Stimulated activated naive CD8-positive, alpha-beta T cell treated with anti-CD3 and anti-CD28 coated beads, Interleukin-15, Interleukin-2, amounts not matched to agents 100 ng/mL and 50 ng/mL, for 24 hours (primary cell): ENCODE data around the gene SUGCT.
"Not testable (repeated sequence)": the region's sequence is repeated elsewhere in the genome, so short reads cannot be mapped to it uniquely, and the experiment has no call there.

Experiments
- H3K27ac Mint-ChIP-seq: one replicate; pipeline ENCODE4 v1.8.0; 2021; ENCODE audit warnings: mild to moderate bottlenecking, mixed read lengths
- H3K27me3 Mint-ChIP-seq: one replicate; pipeline ENCODE4 v1.8.0; 2021; ENCODE audit warnings: mixed read lengths
- H3K36me3 Mint-ChIP-seq: one replicate; pipeline ENCODE4 v1.8.0; 2021; ENCODE audit warnings: low read depth, mixed read lengths
- H3K4me1 Mint-ChIP-seq: one replicate; pipeline ENCODE4 v1.8.0; 2021; ENCODE audit warnings: low read depth, mixed read lengths
- H3K4me3 Mint-ChIP-seq: one replicate; pipeline ENCODE4 v1.8.0; 2021; ENCODE audit warnings: mild to moderate bottlenecking, mixed read lengths
- H3K9me3 Mint-ChIP-seq: one replicate; pipeline ENCODE4 v1.8.0; 2021; ENCODE audit warnings: mixed read lengths

SUGCT gene

DNA sequence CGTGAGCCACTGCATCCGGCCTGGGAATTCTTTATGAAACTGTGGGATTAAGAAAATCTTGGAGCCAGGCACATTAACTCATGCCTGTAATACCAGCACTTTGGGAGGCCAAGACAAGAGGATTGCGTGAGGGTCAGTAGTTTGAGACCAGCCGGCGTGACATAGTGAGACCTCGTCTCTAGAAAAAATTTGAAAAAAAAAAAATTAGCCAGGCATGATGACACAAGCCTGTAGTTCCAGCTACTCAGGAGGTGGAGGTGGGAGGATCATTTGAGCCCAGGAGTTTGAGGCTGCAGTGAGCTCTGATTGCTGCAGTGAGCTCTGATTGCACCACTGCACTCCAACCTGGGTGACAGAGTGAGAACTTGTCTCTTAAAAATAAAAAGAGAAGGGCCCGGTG lies 69.8 kb downstream of the SUGCT start:
- Mint-ChIP-seq H3K4me1 (no peaks in the 10 kb centered on the region), H3K9me3 (no peaks in the 10 kb centered on the region), H3K27me3 (no peaks in the 10 kb centered on the region), H3K36me3 (no peaks in the 10 kb centered on the region), H3K27ac (no peak overlapping the region), H3K4me3 (no peak overlapping the region)

DNA sequence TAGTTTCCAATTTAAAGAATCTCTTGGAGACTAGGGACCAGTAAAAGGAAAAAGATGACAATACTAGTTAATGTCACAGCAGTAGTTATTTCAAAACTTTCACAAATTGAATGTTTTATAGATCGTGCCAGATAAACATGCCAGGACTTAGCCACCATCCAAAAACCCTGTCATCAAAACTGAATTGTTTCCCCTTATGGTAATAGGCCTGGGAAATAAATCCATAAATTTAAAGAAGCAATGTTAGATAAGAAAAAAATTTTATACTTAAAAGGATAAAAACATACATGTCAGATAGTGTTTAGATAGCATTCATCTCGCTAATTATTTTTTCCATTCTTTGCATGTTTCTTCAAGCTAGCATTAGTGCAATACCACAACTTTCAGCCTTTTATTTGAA lies 71.2 kb downstream of the SUGCT start:
- Mint-ChIP-seq H3K4me3 (no peak overlapping the region), H3K36me3 (no peaks in the 10 kb centered on the region), H3K4me1 (no peaks in the 10 kb centered on the region)

DNA sequence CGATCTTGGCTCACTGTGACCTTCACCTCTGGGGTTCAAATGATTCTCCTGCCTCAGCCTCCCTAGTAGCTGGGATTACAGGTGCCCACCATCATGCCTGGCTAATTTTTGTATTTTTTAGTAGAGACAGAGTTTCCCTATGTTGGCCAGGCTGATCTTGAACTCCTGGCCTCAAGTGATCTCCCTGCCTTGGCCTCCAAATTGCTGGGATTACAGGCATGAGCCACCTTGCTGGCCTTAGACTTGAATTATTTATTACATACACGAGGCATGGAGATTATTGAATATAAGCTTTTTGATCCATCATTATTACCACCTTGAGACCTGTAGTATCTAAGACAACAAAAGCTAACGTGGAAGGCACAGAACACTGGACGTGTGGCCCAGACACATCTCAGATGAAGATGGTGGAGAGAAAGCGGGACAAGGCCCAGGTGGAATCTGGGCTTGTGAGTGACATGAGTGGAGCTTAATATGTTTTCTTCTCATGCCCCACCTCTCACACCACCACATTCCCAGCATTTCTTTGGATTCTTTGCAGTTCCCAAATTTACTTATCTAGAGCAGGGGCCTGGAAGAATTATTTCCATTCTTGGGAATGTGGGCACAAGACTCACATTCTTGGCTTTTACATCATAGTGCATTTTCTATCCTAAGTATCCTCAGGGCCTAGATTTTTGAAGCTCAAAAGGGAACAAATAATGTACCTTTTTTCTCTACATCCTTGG lies 76.6 kb downstream of the SUGCT start:
- H3K36me3 Mint-ChIP-seq = no peaks in the 10 kb centered on the region

More for the DNA sequence above, 71.2 kb downstream of the SUGCT start:
- Mint-ChIP-seq H3K27me3 (no peaks in the 10 kb centered on the region), H3K27ac (no peak overlapping the region), H3K9me3 (no peaks in the 10 kb centered on the region)

DNA sequence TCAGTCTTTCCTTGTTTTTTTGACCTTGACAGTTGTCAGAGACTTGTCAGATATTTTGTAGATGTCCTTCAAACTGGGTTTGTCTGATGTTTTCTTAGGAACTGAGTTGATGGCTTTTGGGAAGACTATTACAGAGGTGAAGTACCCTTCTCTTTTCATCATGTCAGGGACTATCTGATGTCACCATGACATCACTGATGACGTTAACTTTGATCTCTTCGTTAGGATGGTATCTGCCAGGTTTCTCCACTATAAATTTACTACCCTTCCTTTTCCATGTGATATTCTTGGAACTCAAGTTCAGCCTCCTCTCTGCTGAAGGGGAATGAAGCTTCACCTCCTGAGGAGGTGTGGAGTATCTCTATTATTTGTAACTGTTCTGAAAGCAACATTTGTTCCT lies 78.5 kb downstream of the SUGCT start:
- no peaks in the 10 kb centered on the region for H3K9me3 Mint-ChIP-seq
- H3K4me1 Mint-ChIP-seq = no peaks in the 10 kb centered on the region
- H3K4me3 Mint-ChIP-seq = no peak overlapping the region
- H3K27ac Mint-ChIP-seq = no peak overlapping the region
- no peaks in the 10 kb centered on the region for H3K27me3 Mint-ChIP-seq
- H3K36me3 Mint-ChIP-seq = no peaks in the 10 kb centered on the region

More for the DNA sequence above, 76.6 kb downstream of the SUGCT start:
- no peaks in the 10 kb centered on the region for H3K27me3 Mint-ChIP-seq
- H3K4me1 Mint-ChIP-seq = no peaks in the 10 kb centered on the region
- H3K4me3 Mint-ChIP-seq = no peak overlapping the region
- no peaks in the 10 kb centered on the region for H3K9me3 Mint-ChIP-seq
- H3K27ac Mint-ChIP-seq = no peak overlapping the region

DNA sequence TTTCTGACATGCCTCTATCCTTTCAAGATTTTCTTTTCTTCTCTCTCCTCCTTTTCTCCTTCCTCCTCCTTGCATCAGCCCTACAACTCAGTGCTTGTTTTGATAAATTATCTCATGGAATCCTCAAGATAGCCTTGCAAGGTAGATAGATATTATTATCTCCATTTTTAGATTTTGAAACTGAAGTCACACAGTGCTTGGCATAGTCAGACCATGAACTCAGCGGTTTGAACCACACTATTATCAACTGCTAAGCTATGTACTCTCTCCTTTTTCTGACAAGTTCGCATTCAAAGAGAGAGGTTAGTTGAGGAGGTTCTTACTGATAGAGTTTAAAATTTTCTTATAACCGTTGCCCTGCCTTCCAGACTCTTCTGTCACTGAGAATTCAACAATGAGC lies 79.1 kb downstream of the SUGCT start:
- H3K27me3 Mint-ChIP-seq = no peaks in the 10 kb centered on the region
- no peaks in the 10 kb centered on the region for H3K4me1 Mint-ChIP-seq
- H3K27ac Mint-ChIP-seq = no peak overlapping the region
- no peaks in the 10 kb centered on the region for H3K36me3 Mint-ChIP-seq
- H3K9me3 Mint-ChIP-seq = no peaks in the 10 kb centered on the region
- no peak overlapping the region for H3K4me3 Mint-ChIP-seq

DNA sequence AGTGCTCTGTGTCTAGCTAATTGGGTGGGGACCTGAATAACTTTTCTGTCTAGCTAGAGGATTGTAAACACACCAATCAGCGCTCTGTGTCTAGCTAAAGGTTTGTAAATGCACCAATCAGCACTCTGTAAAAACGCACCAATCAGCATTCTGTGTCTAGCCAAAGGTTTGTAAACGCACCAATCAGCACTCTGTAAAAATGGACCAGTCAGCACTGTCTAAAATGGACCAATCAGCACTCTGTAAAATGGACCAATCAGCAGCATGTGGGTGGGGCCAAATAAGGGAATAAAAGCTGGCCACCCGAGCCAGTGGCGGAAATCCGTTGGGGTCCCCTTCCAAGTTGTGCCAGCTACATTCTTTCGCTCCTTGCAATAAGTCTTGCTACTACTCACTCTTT lies 83.8 kb downstream of the SUGCT start:
- H3K27ac Mint-ChIP-seq, H3K27me3 Mint-ChIP-seq, H3K4me3 Mint-ChIP-seq, H3K4me1 Mint-ChIP-seq, H3K36me3 Mint-ChIP-seq, H3K9me3 Mint-ChIP-seq: not testable (repeated sequence)

DNA sequence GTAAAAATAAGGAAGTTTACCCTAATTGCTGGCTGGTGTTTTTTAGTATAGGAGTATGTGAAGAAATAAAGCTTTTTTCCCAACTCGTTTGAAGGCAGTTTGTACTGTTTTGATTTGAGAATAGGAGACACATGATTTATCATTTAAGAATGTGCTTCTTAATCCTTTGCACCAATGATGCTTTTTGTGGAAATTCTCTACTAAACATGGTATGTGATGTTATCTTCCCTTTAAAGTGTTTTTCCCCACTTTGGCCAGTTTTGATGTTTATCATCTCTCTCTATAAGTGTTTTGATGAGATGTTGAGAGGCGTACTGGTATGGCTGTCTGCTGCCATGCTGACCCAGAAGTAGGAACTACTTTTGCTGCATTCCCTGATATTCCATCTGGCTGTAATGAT lies 85.1 kb downstream of the SUGCT start:
- H3K27ac Mint-ChIP-seq = no peak overlapping the region

DNA sequence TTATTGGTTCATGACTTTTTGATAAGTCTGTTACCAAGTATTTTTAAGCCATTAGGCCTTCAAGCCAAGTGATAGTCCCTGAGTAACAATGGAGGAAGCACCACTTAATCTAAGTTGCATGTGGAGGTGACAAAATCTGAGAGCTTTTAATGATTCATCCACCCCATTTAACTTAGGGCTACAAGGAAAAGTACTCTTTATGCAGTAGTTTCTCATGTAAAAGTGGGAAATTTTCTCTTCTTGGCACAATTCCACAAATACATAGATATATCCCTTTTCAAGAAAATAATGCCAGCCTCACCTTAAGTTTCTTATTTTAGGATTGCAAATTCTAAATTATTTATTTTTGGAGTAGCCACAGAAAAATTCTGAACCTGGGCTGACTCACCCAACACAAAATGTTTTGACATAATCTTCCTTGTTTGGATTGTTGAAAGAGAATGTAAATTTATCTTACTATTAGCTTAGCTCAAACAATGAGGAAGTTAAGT lies 85.7 kb downstream of the SUGCT start:
- Mint-ChIP-seq H3K9me3 (no peaks in the 10 kb centered on the region), H3K27ac (no peak overlapping the region), H3K4me1 (no peaks in the 10 kb centered on the region), H3K27me3 (no peaks in the 10 kb centered on the region), H3K4me3 (no peak overlapping the region), H3K36me3 (no peaks in the 10 kb centered on the region)

More for the DNA sequence above, 85.1 kb downstream of the SUGCT start:
- H3K4me3 Mint-ChIP-seq = no peak overlapping the region
- H3K9me3 Mint-ChIP-seq = no peaks in the 10 kb centered on the region
- no peaks in the 10 kb centered on the region for H3K27me3 Mint-ChIP-seq
- no peaks in the 10 kb centered on the region for H3K36me3 Mint-ChIP-seq
- H3K4me1 Mint-ChIP-seq = no peaks in the 10 kb centered on the region

DNA sequence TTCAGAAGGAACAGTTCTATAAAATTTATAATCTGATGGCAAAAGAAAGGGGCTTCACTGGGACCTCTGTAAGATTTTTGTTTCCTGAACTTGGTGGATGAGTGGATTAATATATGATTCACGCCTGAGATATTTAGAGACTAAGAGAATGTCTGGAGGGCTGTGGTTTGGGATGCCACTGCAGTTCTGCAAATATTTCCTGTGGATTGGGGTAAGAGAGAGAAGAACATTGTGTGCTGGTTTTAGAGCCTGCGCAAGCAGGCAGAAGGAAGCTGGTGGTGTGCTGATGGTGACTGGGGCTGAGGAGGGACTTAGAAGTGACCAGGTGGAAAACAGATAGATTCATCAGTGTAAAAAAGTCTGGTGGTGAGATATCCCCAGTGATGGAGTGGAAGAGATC lies 87.0 kb downstream of the SUGCT start:
- no peaks in the 10 kb centered on the region for H3K9me3 Mint-ChIP-seq
- H3K4me1 Mint-ChIP-seq = no peaks in the 10 kb centered on the region
- no peak overlapping the region for H3K4me3 Mint-ChIP-seq
- H3K27ac Mint-ChIP-seq = no peak overlapping the region
- H3K36me3 Mint-ChIP-seq = no peaks in the 10 kb centered on the region
- H3K27me3 Mint-ChIP-seq = no peaks in the 10 kb centered on the region

DNA sequence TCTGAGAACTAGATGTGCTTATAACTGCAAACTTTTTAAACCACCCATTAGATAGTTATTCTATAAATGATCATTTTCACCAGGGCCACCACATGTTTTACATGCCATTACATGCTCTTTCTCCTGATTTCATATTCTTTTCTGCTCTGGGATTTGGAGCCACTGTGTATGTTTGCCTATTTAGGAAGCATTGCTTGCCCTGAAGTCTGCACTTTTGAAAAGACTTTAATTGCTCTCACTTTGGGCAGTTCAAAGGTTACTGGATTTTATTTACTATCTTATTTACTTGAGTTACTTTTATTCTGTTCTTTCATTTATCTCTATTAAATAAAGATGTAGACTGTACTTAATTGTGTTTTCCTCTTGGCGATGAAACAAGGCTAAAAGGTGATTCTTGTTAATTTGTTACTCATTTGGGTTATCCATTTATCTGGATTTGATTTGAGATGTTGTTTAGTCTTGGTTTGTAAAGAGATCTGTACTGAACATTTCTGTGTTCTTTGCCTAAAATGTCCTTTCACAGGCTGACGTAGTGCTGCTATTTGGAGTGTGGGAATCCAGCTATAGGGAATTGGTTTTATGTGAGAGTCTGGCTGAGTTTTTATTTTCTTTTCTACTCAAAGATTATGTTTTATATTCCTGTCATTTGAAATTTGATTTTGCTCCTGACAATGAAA lies 88.8 kb downstream of the SUGCT start:
- Mint-ChIP-seq H3K4me3 (no peak overlapping the region), H3K4me1 (no peaks in the 10 kb centered on the region), H3K27me3 (no peaks in the 10 kb centered on the region), H3K9me3 (no peaks in the 10 kb centered on the region), H3K36me3 (no peaks in the 10 kb centered on the region), H3K27ac (no peak overlapping the region)

DNA sequence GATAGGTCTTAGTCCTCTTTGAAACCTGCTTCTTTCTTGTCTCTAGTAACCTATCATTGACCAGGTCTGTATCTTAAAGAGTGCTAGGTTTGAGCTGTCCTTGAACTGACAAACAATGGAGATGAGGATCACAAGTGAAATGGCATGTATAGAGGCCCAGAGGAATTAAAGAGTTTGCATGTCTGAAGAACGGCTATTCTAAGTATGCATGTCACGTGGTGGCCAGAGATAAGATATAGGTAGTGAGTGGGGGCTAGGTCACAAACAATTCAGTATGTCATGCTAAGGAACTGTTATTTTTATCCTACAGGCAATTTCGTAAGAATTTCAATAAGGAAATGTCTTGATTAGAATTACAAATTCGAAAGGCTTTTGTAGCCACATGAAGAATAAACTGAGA lies 95.3 kb downstream of the SUGCT start:
- no peak overlapping the region for H3K4me3 Mint-ChIP-seq

DNA sequence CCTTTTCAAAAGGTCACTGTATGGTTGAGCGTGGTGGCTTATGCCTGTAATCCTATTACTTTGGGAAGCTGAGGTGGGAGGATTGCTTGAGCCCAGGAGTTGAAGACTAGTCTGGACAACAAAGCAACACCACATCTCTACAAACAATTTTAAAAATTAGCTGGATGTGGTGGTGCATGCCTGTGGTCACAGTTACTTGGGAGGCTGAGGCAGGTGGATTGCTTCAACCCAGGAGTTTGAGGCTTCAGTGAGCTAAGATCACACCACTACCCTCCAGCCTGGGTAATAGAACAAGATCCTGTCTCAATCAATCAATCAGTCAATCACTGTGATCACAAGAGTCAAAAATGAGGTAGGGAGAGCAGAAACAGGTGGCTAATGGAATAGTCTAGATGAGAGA lies 97.0 kb downstream of the SUGCT start:
- Mint-ChIP-seq H3K9me3 (no peaks in the 10 kb centered on the region), H3K4me3 (no peak overlapping the region), H3K36me3 (no peaks in the 10 kb centered on the region), H3K27ac (no peak overlapping the region), H3K27me3 (no peaks in the 10 kb centered on the region), H3K4me1 (peaks cover 4% of the 10 kb centered on the region)

More for the DNA sequence above, 95.3 kb downstream of the SUGCT start:
- H3K9me3 Mint-ChIP-seq = no peaks in the 10 kb centered on the region
- peaks cover 4% of the 10 kb centered on the region for H3K4me1 Mint-ChIP-seq
- H3K27ac Mint-ChIP-seq = no peak overlapping the region
- no peaks in the 10 kb centered on the region for H3K27me3 Mint-ChIP-seq
- H3K36me3 Mint-ChIP-seq = no peaks in the 10 kb centered on the region

DNA sequence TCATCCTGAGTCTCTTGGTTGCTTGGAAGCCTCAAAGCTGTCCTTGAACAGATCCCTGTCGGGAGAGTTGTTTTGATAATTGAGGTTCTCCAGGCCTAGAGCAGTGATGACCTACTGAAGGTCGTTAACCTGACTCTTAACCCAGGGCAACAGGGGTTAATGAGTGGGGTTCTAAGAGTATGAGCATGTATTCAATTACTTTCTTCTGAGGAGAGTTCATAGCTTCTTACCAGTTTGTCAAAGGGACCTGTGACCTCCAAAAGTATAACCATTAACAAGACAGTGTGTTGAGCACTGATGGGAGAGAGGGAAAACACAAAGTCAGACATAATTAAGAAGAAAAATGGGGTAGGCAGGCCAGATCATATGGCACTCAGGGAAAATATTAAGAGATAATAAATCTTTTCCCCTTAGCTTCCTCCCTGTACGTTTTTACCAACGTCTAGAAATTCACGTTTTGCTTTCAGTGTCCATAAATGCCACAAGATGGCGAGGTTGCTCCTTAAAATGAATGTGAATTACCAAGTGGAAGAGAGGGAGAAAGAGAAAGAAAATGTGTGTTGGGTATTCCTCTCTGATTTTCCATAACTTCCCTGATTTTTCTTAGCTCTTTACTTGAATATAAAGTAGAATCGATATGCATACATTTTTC lies 97.6 kb downstream of the SUGCT start:
- Mint-ChIP-seq H3K27me3 (no peaks in the 10 kb centered on the region), H3K27ac (no peak overlapping the region), H3K4me3 (no peak overlapping the region), H3K4me1 (peaks cover 4% of the 10 kb centered on the region), H3K9me3 (no peaks in the 10 kb centered on the region), H3K36me3 (no peaks in the 10 kb centered on the region)

DNA sequence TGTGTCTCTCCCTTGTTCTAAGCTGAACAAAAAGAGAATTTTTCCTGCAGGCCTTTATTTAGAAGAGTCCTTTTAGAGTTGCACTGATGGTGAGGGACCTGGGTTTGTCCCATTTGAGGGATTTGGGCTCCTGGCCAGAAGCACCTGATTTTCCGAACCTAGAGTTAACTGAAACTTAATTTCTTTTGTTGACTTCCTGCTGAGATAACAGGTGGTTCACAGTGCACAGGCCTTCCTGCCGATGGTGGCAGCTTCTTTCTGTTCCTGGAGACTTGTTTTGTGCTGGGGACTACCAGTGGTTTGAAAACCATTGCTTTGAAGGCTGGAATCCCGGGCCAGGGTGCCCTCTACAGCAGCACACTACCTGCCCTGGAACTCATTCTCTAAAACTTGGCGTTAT lies 99.2 kb downstream of the SUGCT start:
- H3K36me3 Mint-ChIP-seq = no peaks in the 10 kb centered on the region
- H3K4me1 Mint-ChIP-seq = peaks cover 4% of the 10 kb centered on the region
- H3K27ac Mint-ChIP-seq = no peak overlapping the region
- no peak overlapping the region for H3K4me3 Mint-ChIP-seq
- H3K27me3 Mint-ChIP-seq = no peaks in the 10 kb centered on the region
- H3K9me3 Mint-ChIP-seq = no peaks in the 10 kb centered on the region

DNA sequence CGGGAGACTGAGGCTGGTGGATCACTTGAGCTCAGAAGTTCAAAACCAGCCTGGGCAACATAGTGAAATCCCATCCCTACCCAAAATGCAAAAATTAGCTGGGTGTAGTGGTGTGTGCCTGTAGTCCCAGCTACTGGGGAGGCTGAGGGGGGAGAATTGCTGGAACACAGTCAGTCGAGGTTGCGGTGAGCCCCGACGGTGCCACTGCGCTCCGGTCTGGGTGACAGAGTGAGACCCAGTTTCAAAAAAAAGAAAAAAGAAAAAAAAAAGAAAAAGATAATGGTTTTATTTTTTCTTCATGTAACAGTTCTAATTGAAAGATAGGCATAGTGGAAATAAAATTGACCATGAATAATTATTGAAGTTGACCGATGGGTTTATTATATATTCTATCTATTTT lies 99.9 kb downstream of the SUGCT start:
- H3K27ac Mint-ChIP-seq = no peak overlapping the region
- H3K4me1 Mint-ChIP-seq = peaks cover 4% of the 10 kb centered on the region
- no peaks in the 10 kb centered on the region for H3K27me3 Mint-ChIP-seq
- no peaks in the 10 kb centered on the region for H3K36me3 Mint-ChIP-seq
- no peaks in the 10 kb centered on the region for H3K9me3 Mint-ChIP-seq
- no peak overlapping the region for H3K4me3 Mint-ChIP-seq
